ENCODE data around the gene ISCA2.
"Not testable (repeated sequence)": the region's sequence is repeated elsewhere in the genome, so short reads cannot be mapped to it uniquely, and the experiment has no call there.

The ISCA2 gene, protein sequence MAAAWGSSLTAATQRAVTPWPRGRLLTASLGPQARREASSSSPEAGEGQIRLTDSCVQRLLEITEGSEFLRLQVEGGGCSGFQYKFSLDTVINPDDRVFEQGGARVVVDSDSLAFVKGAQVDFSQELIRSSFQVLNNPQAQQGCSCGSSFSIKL

DNA sequence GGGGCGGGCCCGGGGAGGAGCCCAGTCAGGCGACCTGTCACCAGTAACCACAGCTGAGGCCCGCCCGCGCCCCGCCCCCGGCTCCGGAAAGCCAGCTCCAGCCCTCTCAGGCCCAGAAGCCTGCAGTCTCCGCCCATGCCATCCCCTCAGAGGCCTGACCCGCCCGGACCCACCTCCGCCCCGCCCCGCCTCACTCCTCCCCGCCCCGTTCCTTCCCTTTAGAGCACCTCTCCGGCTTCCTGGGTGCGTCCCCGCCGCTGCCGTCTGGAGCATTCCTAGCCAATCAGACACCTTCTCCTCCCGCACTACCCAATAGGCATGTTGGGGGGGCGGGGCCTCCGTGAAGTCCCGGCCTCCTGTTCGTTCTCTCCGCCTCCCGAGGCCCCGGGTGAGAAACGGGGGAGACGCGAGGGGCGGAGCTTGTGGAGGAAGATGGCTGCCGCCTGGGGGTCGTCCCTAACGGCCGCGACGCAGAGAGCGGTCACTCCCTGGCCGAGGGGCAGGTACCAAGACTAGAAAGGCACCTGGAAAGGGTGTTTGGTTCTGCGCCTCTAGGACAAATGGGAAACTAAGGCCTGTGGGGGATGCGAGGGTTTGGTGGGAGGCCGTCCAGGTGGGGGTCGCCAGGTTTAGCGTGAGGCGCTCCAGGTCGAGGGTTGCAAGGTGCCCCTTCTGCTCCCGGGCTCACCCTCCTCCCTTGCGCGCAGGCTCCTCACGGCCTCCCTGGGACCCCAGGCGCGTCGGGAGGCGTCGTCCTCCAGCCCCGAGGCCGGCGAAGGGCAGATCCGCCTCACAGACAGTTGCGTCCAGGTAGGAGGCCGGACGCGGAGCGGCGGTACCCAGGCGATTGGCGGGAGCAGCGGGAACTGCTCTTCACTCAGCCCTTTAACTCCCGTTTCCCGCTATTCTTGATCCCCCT is at the start of gene ISCA2:
ISCA2 (plus strand) TSS at position 423 of the 919 bp plus-strand sequence; CDS start at position 433, 10 bp downstream.
- peak; percentile 100 for DNase-seq

DNA sequence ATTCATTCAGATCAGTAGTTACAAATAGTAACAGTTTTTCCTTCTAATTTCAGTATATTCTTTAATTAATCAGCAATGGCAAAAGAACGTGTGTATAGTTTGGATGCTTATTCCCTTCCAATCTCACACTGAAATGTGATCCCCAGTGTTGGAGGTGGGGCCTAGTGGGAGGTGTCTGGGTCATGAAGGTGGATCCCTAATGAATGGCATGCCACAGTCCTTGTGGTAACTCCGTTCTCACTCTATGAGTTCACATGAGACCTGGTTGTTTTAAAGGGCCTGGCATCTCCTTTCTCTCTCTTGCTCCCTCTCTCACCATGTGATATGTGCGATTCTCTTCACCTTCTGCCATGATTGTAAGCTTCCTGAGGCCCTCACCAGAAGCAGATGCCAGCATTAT is 48.7 kb upstream of the ISCA2 start:
- no peak for DNase-seq

DNA sequence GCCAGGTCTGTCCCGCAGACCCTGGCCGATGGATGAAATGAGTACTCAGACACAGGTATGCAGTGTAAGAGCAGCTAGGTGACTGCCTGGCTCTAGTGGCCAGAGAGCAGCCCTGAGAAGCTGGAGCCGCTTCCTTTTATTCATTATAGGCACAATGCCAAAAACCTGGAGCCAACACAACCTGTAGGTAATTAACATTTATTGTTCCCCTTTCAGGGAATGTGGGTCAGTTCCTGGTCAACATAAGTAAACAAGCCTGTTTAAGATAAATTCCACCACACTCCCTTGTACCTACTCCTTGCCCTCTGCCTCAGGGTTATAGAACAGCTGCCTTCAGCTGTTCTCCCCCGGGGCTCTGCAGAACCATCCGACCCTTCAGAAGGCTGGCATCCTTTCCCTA is 39.2 kb upstream of the ISCA2 start:
- DNase-seq, result not testable (repeated sequence)

DNA sequence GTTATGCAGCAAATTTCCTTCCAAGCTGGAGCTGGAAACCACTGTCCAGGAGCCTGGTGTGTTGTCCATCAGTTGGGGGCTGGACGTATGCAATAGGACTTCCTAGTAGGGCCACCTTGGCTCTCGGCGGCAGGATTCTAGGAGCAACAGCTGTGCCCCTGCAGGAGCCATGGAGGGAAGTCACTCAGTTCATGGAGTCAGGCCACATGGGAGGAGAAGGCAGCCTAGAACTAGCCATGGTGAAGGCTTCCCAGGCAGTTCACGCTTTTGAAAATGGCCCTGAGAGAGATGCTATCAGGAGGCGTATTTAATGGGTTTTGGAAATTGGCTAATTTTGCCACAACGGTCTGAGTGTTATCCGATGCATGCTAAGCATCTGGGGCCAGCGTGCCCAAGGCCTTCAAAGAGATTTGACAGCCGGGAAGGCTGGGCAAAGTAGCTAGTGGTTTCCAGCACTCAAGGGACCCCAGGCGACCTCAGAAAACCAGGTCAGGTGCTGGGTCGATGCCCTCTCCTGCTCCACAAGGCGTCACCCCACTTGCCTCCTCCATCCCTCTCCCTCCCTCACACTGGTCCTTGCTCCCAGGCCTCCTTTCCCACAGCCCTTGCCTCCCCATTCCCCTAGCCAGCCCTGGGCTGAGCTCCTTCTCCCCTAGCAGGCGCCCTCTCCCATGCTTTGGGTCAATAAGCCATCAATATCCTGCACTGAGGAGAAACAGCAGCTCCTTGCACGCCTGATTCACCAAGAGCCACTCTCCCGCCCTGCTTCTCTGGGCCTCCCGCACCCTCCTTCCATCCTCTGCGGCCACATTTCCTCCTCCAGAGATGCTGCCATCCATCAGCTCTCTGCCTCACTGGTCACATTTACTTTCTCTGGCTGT is 36.6 kb upstream of the ISCA2 start:
- DNase-seq, result no peak

DNA sequence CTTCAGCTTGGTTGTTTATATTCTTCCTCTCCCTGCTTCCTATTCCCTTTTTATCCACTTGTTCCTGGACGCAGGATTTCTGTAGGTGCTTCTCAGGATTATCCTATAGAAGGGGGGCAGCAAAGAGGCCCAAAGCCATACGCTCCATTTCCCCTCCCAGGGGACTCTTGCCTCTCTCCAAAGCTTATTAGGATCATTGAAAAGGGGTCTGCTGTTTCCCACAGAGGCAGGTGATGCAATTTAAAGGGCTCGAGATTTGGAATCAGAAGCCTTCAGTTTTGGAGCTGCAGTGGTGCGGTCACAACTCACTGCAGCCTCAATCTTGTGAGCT is 36.0 kb upstream of the ISCA2 start:
- DNase-seq, result no peak

DNA sequence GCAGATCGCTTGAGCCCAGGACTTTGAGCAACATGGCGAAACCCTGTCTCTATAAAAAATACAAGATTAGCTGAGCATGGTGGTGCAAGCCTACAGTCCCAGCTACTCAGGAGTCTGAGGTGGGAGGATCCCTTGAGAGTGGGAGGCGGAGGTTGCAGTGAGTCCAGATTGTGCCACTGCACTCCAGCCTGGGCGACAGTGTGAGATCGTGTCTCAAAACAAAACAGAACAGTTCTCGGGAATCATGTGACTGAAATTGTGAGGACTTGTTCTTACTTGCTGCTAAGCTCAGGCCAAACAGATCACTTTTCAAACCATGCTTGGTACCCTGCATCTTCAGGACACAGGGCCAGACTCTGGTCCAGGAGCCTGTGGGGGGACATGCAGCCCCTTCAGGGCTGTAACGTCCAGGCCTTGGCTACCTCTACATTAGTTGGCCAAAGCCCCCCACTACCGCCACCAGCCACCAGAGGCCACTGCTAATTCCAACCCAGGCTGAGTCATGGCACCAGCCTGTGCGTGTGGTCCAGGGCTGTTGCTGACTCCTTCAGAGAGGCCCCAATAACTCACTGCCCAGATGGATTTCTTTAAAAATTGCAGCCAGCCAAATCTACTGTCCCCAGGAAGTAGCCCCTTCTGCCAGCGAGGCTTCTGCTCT is 34.1 kb upstream of the ISCA2 start:
- peak; percentile 31 for DNase-seq

DNA sequence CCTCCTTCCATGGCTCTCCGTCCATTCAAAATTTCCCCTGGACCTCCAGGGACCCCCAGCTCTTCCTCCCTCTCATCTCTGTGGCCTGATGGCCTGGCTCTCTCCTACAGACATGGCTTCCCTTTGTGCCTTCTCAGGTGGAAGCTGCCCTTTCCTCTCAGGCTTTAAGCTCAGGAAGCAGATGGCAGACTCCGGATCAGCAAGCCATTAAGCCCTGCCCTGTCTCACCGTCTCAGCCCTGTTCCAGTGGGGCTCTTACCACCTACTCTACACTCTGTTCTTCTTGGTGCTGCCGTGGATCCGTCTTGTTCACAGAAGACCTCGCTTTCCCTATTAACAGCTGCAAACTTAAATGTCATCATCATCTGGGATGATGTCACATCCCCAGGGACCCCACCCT is 33.6 kb upstream of the ISCA2 start:
- DNase-seq, result no peak

DNA sequence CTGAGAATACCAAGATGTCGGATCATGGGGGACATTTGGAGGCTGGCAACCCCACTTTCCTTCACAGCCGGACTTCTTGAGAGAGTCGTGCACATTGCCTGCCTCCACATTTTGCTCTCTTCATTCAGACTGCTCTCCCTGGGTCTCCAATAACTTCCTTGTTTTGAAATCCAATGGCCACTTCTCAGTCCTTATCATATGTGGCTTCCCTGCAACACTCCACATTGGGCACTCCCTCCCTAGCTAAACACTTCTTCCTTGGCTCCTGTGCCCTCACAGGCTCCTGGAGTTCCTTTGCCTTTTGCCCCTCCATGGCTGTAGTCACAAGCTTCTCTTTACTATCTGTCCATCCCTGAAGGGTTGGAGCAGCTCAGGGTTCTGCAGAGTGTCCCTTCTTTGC is 30.6 kb upstream of the ISCA2 start:
- DNase-seq, result no peak

DNA sequence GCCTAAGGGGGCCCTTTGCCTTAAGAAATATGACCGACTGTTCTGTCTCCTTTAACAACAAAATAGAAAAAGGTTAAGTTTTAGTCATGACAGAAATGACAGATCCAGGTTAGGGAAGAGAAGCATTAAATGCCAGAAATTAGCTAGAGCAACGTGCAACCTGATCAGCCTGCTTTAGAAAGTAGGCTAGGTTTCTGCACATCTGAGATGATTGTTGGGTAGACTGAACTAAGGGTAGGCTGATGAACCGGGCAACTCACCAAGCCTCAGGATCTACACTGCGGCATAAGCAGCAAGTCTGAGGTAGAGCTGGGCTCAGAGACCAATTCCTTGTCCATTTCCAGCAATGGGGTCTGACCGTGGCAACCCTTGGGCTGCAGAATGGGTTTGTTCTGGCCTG is 29.9 kb upstream of the ISCA2 start:
- no peak for DNase-seq

DNA sequence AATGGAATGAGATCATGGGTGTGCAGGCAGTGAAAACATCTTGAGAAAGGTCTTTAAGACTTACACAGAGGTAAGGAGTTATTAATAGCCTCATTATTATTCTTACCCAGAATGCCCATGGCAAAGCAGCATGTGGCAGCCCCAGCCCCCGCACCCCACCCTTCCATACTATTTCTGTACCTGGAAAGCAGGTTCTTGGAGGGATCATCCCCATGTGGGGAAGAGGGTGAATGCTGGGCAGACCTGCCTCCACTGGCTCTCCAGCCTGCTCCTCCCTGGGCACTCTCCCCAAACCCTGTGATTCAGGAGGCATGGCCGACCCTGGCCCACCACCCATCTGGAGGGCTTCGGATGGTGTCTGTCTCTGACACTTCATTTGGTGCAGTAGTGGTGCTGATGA is 28.8 kb upstream of the ISCA2 start:
- DNase-seq, result no peak

DNA sequence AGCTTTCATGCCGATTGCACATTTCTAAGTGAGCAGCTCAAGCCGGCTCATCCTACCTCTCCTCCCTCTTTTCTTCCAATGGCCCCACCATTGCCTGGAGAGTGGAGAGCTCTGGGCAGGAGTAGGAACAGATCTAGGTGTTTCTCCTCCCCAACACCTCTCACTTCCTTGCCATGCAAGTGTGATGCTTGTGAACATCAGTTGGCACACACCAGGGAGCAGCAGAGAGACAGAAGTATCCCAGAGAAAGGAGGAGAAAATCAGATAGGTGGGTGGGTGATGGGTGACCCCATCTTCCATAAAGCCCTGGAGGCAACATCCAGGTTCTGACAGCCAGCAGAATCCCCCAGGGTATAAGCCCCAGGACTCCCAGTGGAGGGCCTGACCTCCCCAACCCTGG is 28.2 kb upstream of the ISCA2 start:
- DNase-seq, result no peak

DNA sequence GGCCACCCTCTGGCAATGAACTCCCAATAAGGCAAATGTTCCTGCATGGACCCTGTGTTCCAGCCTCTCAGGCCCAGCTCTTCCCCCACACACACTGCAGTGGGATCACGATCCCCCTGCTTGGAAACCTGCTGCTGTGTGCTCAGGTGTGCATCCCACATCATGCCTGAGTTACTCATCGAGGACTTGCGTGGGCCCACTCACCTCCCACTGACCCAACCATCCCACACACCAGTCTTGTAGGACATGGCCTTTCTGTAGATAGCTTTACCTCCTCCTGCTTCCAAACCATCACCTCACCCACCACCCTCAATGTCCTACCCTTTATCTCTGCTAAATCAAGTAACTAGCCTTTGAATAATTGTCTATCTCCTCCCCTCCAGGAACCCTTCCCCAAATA is 25.1 kb upstream of the ISCA2 start:
- no peak for DNase-seq

DNA sequence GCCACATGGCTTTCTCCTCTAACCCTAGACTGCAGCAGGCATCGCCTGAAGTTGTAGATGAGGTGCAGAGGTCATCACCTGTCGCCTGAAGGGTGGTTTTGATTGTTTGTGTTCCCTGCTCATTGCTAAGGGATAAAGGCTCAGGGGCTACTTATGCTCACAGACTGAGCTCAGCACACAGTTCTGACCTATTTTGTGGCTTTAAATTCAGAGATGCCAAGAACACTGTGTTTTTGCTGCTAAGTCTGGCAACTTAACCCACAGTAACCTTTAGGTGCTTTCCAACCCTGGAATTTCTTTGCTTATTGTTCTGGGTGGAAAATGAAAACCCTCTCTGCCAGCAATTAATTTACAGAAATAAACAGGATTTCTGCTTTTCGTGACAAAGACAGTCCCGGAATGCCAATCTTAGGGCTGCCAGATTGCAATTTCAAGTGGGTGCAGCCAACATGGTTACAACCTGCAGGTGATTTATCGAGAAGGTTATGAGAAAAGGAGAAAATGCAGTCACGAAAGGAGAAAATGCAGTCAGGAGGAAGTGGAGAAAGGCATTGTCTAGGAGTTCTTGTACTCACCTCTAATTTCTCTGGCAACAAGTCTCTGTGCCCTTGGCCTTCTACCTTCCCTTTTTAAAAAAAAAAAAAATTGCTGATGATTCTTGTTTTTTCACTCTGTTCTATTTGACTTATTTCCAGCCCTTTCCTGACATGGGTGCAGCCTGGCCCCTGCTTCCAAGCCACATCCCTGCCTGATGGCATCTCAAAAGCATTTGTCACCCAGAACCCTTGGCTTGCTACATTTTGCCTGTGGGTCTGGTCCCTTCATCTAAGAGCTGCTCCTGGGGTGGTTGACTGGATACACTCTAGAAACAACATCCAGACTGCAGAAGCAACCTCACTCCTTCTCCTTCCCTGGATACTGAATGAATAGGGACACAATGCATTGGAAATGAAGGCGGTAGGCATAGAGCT is 23.7 kb upstream of the ISCA2 start:
- DNase-seq, result no peak

DNA sequence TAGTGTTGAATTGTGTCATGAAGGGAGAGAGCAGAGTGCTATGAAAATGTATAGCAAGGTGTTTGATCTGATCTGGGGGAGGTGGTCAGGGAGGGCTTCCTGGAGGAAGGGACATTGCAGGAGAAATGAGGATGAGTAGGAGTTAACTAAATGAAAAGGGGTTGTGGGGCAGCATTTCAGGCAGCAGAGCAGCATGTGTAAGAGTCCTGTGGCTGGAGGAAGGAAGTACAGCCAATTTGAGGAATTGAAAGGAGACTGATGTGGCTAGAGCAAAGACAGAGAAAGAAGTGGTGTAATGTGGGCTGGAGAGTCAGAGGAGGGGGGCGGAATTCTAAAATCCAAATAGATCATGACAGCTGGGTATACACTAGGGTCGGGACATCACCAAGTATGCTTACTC is 21.0 kb upstream of the ISCA2 start:
- no peak for DNase-seq

DNA sequence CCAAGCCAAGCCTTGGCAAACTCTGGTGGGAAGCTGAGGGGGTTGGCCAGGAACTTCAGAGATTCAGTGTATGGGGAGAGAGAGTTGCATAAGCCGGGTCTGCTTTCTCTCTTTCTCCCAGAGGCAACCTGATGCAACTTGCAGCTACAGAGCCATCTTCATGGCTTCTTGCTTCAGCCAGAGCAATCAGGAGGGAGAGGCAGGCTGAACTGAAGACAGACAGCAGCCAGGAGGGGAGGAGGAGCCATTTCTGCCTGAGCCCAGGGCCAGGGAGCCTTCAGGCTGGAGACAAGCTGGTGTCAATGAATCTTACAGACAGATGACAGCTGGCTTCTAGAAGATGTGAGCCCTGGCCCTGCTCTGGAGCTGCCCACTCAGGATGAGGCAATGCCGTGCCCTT is 19.2 kb upstream of the ISCA2 start:
- no peak for DNase-seq

DNA sequence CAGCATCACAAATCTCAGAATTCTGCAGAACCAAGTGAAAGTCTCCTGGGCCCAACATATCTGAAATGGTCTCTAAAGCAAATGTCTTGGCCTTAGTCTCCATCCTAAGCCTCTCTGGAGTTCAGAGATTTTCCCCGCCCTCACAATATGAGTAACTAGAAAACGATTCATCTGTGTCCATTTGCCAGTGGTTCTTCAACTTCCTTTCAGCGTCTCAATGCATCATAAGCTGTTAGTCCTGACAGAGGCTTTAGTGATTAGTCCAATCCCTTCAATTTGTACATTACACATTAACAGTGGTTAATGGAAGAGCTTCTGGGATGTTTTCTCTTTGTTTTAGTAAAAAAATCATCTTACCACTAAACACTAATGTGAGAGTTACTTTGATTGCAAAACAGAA is 17.9 kb upstream of the ISCA2 start:
- DNase-seq, result no peak

DNA sequence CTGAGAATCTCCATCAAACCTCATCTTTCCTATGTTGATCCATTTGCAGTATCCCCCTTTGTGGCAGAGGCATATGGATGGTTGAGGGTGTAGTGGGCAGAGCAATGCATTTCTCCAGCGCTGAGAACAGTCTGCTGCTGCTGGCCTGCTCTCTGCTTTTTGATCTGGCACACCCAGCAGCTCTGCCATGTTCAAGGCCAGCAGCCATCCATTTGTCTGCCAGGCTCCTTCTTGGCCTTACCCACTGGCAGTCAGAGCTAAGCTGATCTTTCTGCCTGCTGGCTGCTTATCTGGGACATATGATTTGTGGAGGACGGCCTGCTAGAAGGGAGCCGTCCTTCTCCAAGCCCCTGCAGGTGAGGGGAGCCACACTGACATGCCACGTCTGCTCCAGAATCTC is 17.5 kb upstream of the ISCA2 start:
- DNase-seq, result no peak

DNA sequence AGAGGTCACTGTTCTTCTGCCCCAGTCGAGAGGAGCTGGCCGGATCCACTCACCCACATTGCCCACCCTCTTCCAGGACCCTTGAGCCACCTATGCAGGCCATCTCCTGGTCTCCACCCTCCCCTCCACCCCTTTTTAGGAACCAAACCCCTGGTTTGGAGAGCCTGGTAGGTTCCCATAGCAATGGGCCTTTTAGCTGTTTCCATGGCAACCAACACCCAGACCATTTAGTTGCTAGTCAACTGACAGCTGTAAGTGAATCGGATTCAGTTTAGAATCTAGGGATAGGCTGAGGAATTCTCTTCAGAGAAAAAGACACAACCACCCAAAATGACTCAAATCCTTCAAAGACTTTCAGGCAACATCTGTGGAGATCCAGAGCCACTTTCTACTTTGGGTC is 17.0 kb upstream of the ISCA2 start:
- no peak for DNase-seq

DNA sequence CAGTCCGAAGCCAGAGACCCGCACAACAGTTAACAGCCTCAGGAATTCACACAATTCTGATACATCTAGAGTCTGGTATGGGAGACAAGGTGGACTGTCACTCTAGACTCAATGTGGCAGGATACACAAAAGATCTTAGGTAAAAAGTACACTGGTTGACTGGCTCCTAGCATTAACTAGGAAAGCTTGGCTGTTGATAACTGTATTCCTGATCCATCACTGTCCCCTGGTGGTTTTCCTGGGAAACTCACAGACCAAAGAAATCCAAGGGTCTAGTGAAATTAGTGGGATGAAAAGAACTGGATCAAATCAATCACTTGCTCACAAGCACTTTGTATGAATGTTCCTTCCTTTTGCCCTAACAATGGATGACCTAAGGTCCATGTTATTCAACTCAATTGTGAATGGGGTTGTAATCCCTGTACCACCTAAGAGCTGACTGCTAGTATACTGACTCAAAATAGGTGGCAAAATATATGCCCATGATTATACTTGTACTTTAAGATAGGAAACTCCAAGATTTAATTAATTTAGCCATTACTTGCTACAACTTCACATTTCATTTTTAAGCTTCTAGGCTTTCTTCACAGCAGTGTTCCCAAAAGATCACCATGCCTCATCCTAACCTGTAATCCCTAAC is 14.4 kb upstream of the ISCA2 start:
- peak; percentile 81 for DNase-seq

DNA sequence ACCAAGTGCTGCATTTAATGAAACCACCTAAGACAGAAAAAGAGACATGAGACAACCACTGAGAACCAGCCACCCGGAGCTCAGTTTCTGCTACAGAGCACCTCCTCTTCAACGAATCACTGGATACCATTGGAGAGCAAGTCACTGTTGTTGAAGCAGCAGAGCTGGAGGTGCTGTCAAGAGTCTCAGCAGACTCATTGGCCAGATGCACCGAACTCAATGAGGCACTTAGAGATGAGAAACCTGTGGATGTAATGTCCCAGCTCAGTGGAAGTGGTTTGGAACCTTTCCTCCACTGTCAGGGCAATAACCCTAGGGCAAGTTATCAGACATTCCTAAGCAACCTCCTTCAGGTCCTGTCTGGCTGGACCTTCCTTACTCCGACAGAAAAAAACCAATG is 13.5 kb upstream of the ISCA2 start:
- DNase-seq, result no peak

DNA sequence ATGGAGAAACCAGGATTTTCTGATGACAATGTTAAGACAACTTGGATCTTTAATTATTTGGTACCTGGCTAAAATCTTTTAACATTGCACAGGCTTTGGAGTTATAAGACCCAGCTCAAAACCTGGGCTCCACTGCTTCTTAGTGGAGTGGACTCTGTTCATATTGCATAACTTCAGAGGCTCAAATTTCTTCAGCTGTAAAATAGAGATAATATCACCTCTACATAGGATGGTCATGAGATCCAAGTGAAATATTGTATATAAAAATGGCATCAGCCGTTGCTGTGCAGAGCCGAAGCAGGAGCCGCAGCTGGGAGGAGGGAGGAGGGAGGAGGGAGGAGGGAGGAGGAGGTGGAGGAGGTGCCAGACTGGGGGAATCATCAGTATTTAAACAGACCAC is 11.0 kb upstream of the ISCA2 start:
- no peak for DNase-seq

DNA sequence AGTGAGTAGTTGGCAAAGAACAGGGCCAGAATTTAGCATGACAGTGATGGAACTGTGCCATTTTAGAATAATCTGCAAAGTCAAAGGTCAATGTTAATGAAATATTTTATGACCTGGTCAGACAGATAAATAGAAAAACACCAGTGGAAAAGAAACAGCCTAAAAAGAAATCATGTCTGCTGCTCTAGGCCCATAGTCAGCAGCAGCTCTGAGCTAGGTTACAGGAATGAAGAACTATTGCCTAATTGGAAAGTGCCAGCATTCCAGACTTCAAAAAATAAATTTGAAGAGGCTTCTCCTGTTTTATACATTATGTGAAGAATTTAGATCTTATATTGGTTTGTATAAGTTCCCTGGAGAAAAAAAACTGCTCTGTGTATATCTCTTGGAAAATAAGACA is 10.2 kb upstream of the ISCA2 start:
- DNase-seq, result no peak
